CD4-positive, alpha-beta T cell treated with Interleukin-4 for 1 hour (primary cell): ENCODE results near the gene CAPN12.
"Not testable (repeated sequence)": the region's sequence is repeated elsewhere in the genome, so short reads cannot be mapped to it uniquely, and the experiment has no call there.

Source experiments
- DNase-seq, 2 donors: peaks; one replicate each; pipeline ENCODE4 v3.0.0-alpha.2; 2020 to 2022

Gene CAPN12

GRCh38 chr19:38770949-38771275 is 26.6 kb upstream of the CAPN12 start:
- DNase-seq: not testable (repeated sequence)

GRCh38 chr19:38770228-38770948 is 26.1 kb upstream of the CAPN12 start:
- DNase-seq: not testable (repeated sequence)

GRCh38 chr19:38769635-38770211 is 25.4 kb upstream of the CAPN12 start:
- DNase-seq: peak; percentile 89 to 91

GRCh38 chr19:38766276-38767047 is 22.2 kb upstream of the CAPN12 start:
- DNase-seq: no peak

GRCh38 chr19:38765214-38765613 is 20.9 kb upstream of the CAPN12 start:
- no peak for DNase-seq

- DNase-seq: no peak
Observed at GRCh38 chr19:38763795-38764220, 19.5 kb upstream of the CAPN12 start.

GRCh38 chr19:38761884-38762389 is 17.7 kb upstream of the CAPN12 start:
- DNase-seq: not testable (repeated sequence)

- not testable (repeated sequence) for DNase-seq
Observed at GRCh38 chr19:38760805-38761517, 16.7 kb upstream of the CAPN12 start.

- no peak for DNase-seq
Observed at GRCh38 chr19:38759590-38760003, 15.3 kb upstream of the CAPN12 start.

GRCh38 chr19:38754196-38754595 is 9.9 kb upstream of the CAPN12 start:
- not testable (repeated sequence) for DNase-seq

GRCh38 chr19:38753783-38754182 is 9.5 kb upstream of the CAPN12 start:
- DNase-seq: not testable (repeated sequence)

GRCh38 chr19:38745316-38745715 is 1.0 kb upstream of the CAPN12 start:
- no peak for DNase-seq

GRCh38 chr19:38744874-38745273 is 600 bp upstream of the CAPN12 start:
- no peak for DNase-seq

- no peak for DNase-seq
Observed at GRCh38 chr19:38743394-38744297, 628 bp downstream of the CAPN12 start.

GRCh38 chr19:38742906-38743305 is 1.4 kb downstream of the CAPN12 start:
- DNase-seq: no peak

- no peak for DNase-seq
Observed at GRCh38 chr19:38742296-38742695, 2.0 kb downstream of the CAPN12 start.

GRCh38 chr19:38741670-38742069 is 2.6 kb downstream of the CAPN12 start:
- DNase-seq: no peak

GRCh38 chr19:38740932-38741331 is 3.3 kb downstream of the CAPN12 start:
- no peak for DNase-seq

- DNase-seq: no peak
Observed at GRCh38 chr19:38740257-38740592, 4.0 kb downstream of the CAPN12 start.

GRCh38 chr19:38739440-38740256 is 4.6 kb downstream of the CAPN12 start:
- peak in 1 of 2 donors; percentile 25 for DNase-seq
